Testis (tissue), 2 donors: Measurements from ENCODE around the gene TRIO.

Experiments used
- POLR2A ChIP-seq: fragments of 450-650 bp; IDR thresholded peaks from one replicate; pipeline ENCODE4 v1.6.1; 2017; ENCODE audit warnings: antibody characterized with exemption, mild to moderate bottlenecking, moderate library complexity
- TF ChIP-seq, protein P1 (sequence below), 3 experiments: fragments of 450-650 bp in 2 of 3; fragments of 200-600 bp in 1 of 3; sonication (generic) in 1 of 3; IDR thresholded peaks; one replicate each; pipeline ENCODE4 v1.5.1; 2016 to 2019; ENCODE audit warnings: antibody characterized with exemption in 3 of 3, mild to moderate bottlenecking in 2 of 3, moderate library complexity in 1 of 3

DNA sequence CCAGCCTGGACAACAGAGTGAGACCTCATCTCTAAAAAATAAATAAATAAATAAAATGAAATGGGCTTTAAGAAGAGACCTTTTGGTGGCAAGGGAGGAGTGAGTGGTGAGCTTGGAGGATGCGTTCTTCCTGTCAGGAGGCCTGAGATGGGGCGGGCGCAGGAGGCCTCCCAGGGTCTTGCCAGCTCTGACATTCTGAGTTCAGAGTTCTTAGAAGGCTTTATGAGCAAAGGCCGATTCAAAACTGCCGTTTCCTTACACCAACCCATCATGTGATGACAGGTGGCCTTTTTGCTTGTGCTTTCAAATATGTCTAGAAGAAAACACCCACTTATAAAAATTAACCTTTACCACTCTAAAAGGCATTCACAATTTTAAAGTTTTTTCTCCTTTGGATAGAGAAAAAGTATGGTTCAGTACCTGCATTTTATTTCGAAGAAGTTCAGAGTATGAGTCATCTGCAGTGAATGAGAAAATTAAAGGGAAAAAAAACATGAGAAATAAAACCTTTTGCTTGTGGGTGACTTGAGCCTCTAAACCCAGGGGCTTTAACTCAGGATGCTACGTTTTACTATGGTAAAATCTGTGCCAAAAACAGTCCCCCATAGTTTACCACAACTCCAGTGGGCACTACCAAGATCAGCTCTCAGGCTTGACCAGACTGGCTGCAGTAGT is 281.0 kb downstream of the TRIO start:
- TF ChIP-seq, protein P1, sequence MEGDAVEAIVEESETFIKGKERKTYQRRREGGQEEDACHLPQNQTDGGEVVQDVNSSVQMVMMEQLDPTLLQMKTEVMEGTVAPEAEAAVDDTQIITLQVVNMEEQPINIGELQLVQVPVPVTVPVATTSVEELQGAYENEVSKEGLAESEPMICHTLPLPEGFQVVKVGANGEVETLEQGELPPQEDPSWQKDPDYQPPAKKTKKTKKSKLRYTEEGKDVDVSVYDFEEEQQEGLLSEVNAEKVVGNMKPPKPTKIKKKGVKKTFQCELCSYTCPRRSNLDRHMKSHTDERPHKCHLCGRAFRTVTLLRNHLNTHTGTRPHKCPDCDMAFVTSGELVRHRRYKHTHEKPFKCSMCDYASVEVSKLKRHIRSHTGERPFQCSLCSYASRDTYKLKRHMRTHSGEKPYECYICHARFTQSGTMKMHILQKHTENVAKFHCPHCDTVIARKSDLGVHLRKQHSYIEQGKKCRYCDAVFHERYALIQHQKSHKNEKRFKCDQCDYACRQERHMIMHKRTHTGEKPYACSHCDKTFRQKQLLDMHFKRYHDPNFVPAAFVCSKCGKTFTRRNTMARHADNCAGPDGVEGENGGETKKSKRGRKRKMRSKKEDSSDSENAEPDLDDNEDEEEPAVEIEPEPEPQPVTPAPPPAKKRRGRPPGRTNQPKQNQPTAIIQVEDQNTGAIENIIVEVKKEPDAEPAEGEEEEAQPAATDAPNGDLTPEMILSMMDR (IDR thresholded peaks at IDR 0.05): no peak
- no peak for TF ChIP-seq POLR2A
